GM23338 (cell line): Measurements from ENCODE around the gene EFCAB8. TPM values are rescaled to one million over a fixed set of nuclear protein-coding genes. Genes with fewer than 3 reads are reported as not detected.

Experiments
- ATAC-seq: fragments of 200-7000 bp; cut with Tn5 transposase; 3 replicates; pipeline ENCODE4 v1.9.1; 2020
- DNase-seq: peaks from one replicate; pipeline ENCODE4 v3.0.0-alpha.2; 2015; ENCODE audit warnings: low spot score
- H2AFZ ChIP-seq: fragments of 200-600 bp; sonication (generic); 2 replicates; pipeline ENCODE4 v1.8.0; 2016; ENCODE audit warnings: antibody characterized with exemption, mild to moderate bottlenecking, moderate library complexity
- H3F3A ChIP-seq: fragments of 200-600 bp; sonication (generic); replicated peaks from 2 replicates; pipeline ENCODE4 v1.8.0; 2017; ENCODE audit warnings: antibody characterized with exemption, mixed run types, low read depth
- H3K27ac ChIP-seq: fragments of 200-600 bp; sonication (generic); 2 replicates; pipeline ENCODE4 v1.6.1; 2016; ENCODE audit warnings: low read depth
- H3K27me3 ChIP-seq: fragments of 200-600 bp; sonication (generic); 2 replicates; pipeline ENCODE4 v1.8.0; 2016; ENCODE audit warnings: mild to moderate bottlenecking, mixed run types, moderate library complexity; ENCODE audit not compliant: insufficient read depth
- H3K36me3 ChIP-seq: fragments of 200-600 bp; sonication (generic); 2 replicates; pipeline ENCODE4 v1.8.0; 2016; ENCODE audit warnings: mild to moderate bottlenecking; ENCODE audit not compliant: insufficient read depth
- H3K4me1 ChIP-seq: fragments of 200-600 bp; sonication (generic); 2 replicates; pipeline ENCODE4 v1.8.0; 2016; ENCODE audit warnings: mild to moderate bottlenecking, moderate library complexity; ENCODE audit not compliant: insufficient read depth
- H3K4me2 ChIP-seq: fragments of 200-600 bp; sonication (generic); 2 replicates; pipeline ENCODE4 v1.7.1; 2017; ENCODE audit warnings: mixed run types
- H3K4me3 ChIP-seq: fragments of 200-600 bp; sonication (generic); 2 replicates; pipeline ENCODE4 v1.6.1; 2016; ENCODE audit warnings: mixed run types
- H3K79me2 ChIP-seq: fragments of 200-600 bp; sonication (generic); replicated peaks from 2 replicates; pipeline ENCODE4 v1.8.0; 2017; ENCODE audit warnings: mild to moderate bottlenecking; ENCODE audit not compliant: insufficient read depth
- H3K9me2 ChIP-seq: fragments of 200-600 bp; sonication (generic); 2 replicates; pipeline ENCODE4 v1.8.0; 2017; ENCODE audit not compliant: insufficient read depth
- H4K20me1 ChIP-seq: fragments of 200-600 bp; sonication (generic); replicated peaks from 2 replicates; pipeline ENCODE4 v1.8.0; 2017; ENCODE audit warnings: mild to moderate bottlenecking; ENCODE audit not compliant: insufficient read depth
- H3K27ac Mint-ChIP-seq: 2 replicates; pipeline ENCODE4 v1.8.0; 2020; ENCODE audit warnings: inconsistent platforms, mild to moderate bottlenecking, moderate library complexity, mixed read lengths
- H3K27me3 Mint-ChIP-seq: 3 replicates; pipeline ENCODE4 v1.8.0; 2022; ENCODE audit warnings: low read depth, mild to moderate bottlenecking, moderate library complexity, mixed read lengths, inconsistent platforms; ENCODE audit not compliant: insufficient read depth, poor library complexity
- H3K36me3 Mint-ChIP-seq: 3 replicates; pipeline ENCODE4 v1.8.0; 2021; ENCODE audit warnings: low read depth, mild to moderate bottlenecking, inconsistent platforms, moderate library complexity, mixed read lengths
- H3K4me1 Mint-ChIP-seq: 3 replicates; pipeline ENCODE4 v1.8.0; 2020; ENCODE audit warnings: mild to moderate bottlenecking, inconsistent platforms, mixed read lengths
- H3K4me3 Mint-ChIP-seq: 3 replicates; pipeline ENCODE4 v1.8.0; 2021; ENCODE audit warnings: moderate library complexity, mild to moderate bottlenecking, inconsistent platforms, mixed read lengths
- H3K9me3 Mint-ChIP-seq: 3 replicates; pipeline ENCODE4 v1.8.0; 2020; ENCODE audit warnings: moderate library complexity, mild to moderate bottlenecking, inconsistent platforms, mixed read lengths
- CREB1 ChIP-seq: fragments of 250-450 bp; sonication (Bioruptor Pico); IDR thresholded peaks from 2 replicates; pipeline ENCODE4 v1.5.0; 2020; ENCODE audit warnings: low read depth, mild to moderate bottlenecking, moderate library complexity
- EZH2 ChIP-seq: fragments of 200-600 bp; sonication (generic); IDR thresholded peaks from one replicate; pipeline ENCODE4 v1.8.0; 2017; ENCODE audit warnings: antibody characterized with exemption, mild to moderate bottlenecking, low read depth; ENCODE audit not compliant: unreplicated experiment
- POLR2AphosphoS5 ChIP-seq: IDR thresholded peaks from 2 replicates; pipeline ENCODE4 v1.6.1; 2016; ENCODE audit warnings: antibody characterized with exemption, low read depth
- REST ChIP-seq: IDR thresholded peaks from one replicate; pipeline ENCODE4 v1.6.1; 2018; ENCODE audit warnings: antibody characterized with exemption; ENCODE audit not compliant: unreplicated experiment
- ZNF114 ChIP-seq: fragments of 250-450 bp; sonication (Bioruptor Pico); IDR thresholded peaks from 2 replicates; pipeline ENCODE4 v1.5.0; 2020; ENCODE audit warnings: mild to moderate bottlenecking, moderate library complexity
- ZNF462 ChIP-seq: fragments of 250-450 bp; sonication (Bioruptor Pico); IDR thresholded peaks from 2 replicates; pipeline ENCODE4 v1.5.0; 2020; ENCODE audit warnings: mild to moderate bottlenecking, moderate library complexity
- polyA plus RNA-seq: library from polyadenylated mRNA; unstranded; fragments of >200 nt; fragmentation: Nextera tagmentation; extraction: Ambion mirVana; gene quantifications from 2 replicates; pipeline ENCODE4 v1.2.1, GENCODE V29; 2016
- total RNA-seq: library from RNA; depleted of rRNA; stranded (reverse); fragments of >200 nt; shearing (Covaris generic); gene quantifications from 2 replicates; pipeline ENCODE4 v1.2.3, GENCODE V29; 2014
- TF ChIP-seq, protein P1 (sequence below), 2 experiments: fragments of 200-600 bp in 1 of 2; sonication (generic) in 1 of 2; conservative IDR thresholded peaks; 2 replicates each; pipeline versions ENCODE4 v1.5.1 to v1.6.1; 2016 to 2017; ENCODE audit warnings: antibody characterized with exemption in 2 of 2, low read depth in 2 of 2, mild to moderate bottlenecking in 2 of 2, moderate library complexity in 1 of 2
- TF ChIP-seq, protein P2 (sequence below): IDR thresholded peaks from 2 replicates; pipeline ENCODE4 v1.6.1; 2016; ENCODE audit warnings: antibody characterized with exemption

EFCAB8 gene
- total and polyA plus RNA-seq, 2 experiments from 2014 or later, result 0.35 TPM; not detected in 1

- peaks cover 8% of the 10 kb centered on the region for H3K27me3 Mint-ChIP-seq
Measured at GRCh38 chr20:32896521-32897280, 38.0 kb downstream of the EFCAB8 start.

More at GRCh38 chr20:32896521-32897280, 38.0 kb downstream of the EFCAB8 start:
- peaks cover 5% of the 10 kb centered on the region; the same call in 1 of the 2 replicates for H3K4me1 ChIP-seq
- no peaks in the 10 kb centered on the region for H3K27me3 ChIP-seq
- H3K4me3 ChIP-seq, result no peak overlapping the region
- no peaks in the 10 kb centered on the region; the same call in 2 of the 3 replicates for H3K9me3 Mint-ChIP-seq
- H4K20me1 ChIP-seq, result no peaks in the 10 kb centered on the region
- H3K36me3 Mint-ChIP-seq, result no peaks in the 10 kb centered on the region
- H3K79me2 ChIP-seq, result no peaks in the 10 kb centered on the region
- TF ChIP-seq EZH2 (no peak), CREB1 (CRISPR knock-in tag) (no peak), ZNF114 (CRISPR knock-in tag) (no peak), REST (no peak), POLR2AphosphoS5 (no peak), ZNF462 (CRISPR knock-in tag) (no peak)
- TF ChIP-seq, protein P1, sequence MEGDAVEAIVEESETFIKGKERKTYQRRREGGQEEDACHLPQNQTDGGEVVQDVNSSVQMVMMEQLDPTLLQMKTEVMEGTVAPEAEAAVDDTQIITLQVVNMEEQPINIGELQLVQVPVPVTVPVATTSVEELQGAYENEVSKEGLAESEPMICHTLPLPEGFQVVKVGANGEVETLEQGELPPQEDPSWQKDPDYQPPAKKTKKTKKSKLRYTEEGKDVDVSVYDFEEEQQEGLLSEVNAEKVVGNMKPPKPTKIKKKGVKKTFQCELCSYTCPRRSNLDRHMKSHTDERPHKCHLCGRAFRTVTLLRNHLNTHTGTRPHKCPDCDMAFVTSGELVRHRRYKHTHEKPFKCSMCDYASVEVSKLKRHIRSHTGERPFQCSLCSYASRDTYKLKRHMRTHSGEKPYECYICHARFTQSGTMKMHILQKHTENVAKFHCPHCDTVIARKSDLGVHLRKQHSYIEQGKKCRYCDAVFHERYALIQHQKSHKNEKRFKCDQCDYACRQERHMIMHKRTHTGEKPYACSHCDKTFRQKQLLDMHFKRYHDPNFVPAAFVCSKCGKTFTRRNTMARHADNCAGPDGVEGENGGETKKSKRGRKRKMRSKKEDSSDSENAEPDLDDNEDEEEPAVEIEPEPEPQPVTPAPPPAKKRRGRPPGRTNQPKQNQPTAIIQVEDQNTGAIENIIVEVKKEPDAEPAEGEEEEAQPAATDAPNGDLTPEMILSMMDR (conservative IDR thresholded peaks at IDR 0.05; ENCODE audit: low read depth in 2 of 2), result no peak
- TF ChIP-seq, protein P2, sequence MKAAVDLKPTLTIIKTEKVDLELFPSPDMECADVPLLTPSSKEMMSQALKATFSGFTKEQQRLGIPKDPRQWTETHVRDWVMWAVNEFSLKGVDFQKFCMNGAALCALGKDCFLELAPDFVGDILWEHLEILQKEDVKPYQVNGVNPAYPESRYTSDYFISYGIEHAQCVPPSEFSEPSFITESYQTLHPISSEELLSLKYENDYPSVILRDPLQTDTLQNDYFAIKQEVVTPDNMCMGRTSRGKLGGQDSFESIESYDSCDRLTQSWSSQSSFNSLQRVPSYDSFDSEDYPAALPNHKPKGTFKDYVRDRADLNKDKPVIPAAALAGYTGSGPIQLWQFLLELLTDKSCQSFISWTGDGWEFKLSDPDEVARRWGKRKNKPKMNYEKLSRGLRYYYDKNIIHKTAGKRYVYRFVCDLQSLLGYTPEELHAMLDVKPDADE, result no peak
- no peak overlapping the region for H2AFZ ChIP-seq
- no peak overlapping the region for H3K4me2 ChIP-seq
- peaks cover 3% of the 10 kb centered on the region; the same call in 1 of the 2 replicates for H3F3A ChIP-seq
- DNase-seq (no peak), ATAC-seq (no peak)
- no peak overlapping the region for H3K4me3 Mint-ChIP-seq
- no peak overlapping the region for H3K27ac ChIP-seq
- no peaks in the 10 kb centered on the region for H3K9me2 ChIP-seq
- H3K27ac Mint-ChIP-seq, result no peak overlapping the region
- H3K4me1 Mint-ChIP-seq, result peaks cover 5% of the 10 kb centered on the region
- no peaks in the 10 kb centered on the region for H3K36me3 ChIP-seq
